Bronchial epithelial cell (primary cell): ENCODE data around the gene TRIB2. TPM values are rescaled to one million over a fixed set of nuclear protein-coding genes. Genes with fewer than 3 reads are reported as not detected.

Experiments
- DNase-seq: peaks from one replicate; pipeline ENCODE4 v3.0.0-alpha.2; 2010; ENCODE audit warnings: low read depth
- FAIRE-seq: peaks from 2 replicates; lab custom pipeline; 2011; peaks lifted over from hg19 to GRCh38; lab: Jason Lieb, UNC
- H3K27me3 ChIP-seq: 2 replicates; pipeline ENCODE4 v1.5.1; 2011; ENCODE audit warnings: low read length; ENCODE audit not compliant: control insufficient read depth, insufficient read depth
- H3K36me3 ChIP-seq: 2 replicates; pipeline ENCODE4 v1.5.1; 2011; ENCODE audit warnings: low read length; ENCODE audit not compliant: control insufficient read depth, insufficient read depth
- H3K4me3 ChIP-seq: 2 replicates; pipeline ENCODE4 v1.5.1; 2011; ENCODE audit warnings: mild to moderate bottlenecking, low read depth, low read length, control low read depth
- CTCF ChIP-seq: IDR thresholded peaks from 2 replicates; pipeline ENCODE4 v1.5.1; 2011; ENCODE audit warnings: mild to moderate bottlenecking, moderate library complexity, low read length, control low read depth, inconsistent platforms; ENCODE audit not compliant: insufficient read depth, severe bottlenecking
- total RNA-seq: library from RNA; depleted of rRNA; stranded (reverse); fragments of >200 nt; gene quantifications from 2 replicates; pipeline ENCODE4 v1.2.1, GENCODE V29; 2014

The TRIB2 gene
- total RNA-seq, 1 donor from 2014 or later = 7.6 TPM

GRCh38 chr2:12778811-12779579 is 62.3 kb downstream of the TRIB2 start:
- Histone ChIP-seq H3K27me3 (no peaks in the 10 kb centered on the region), H3K4me3 (no peak overlapping the region), H3K36me3 (no peaks in the 10 kb centered on the region)
- DNase-seq (no peak), FAIRE-seq (no peak)
- TF ChIP-seq CTCF = no peak

- Histone ChIP-seq H3K36me3 (no peaks in the 10 kb centered on the region), H3K4me3 (no peak overlapping the region), H3K27me3 (no peaks in the 10 kb centered on the region)
- DNase-seq (no peak), FAIRE-seq (no peak)
- no peak for TF ChIP-seq CTCF
These were observed 64.6 kb downstream of the TRIB2 start for GRCh38 chr2:12781329-12781728.

GRCh38 chr2:12787891-12788801 is 71.4 kb downstream of the TRIB2 start:
- Histone ChIP-seq H3K4me3 (no peak overlapping the region), H3K36me3 (no peaks in the 10 kb centered on the region), H3K27me3 (no peaks in the 10 kb centered on the region)
- DNase-seq = peak; percentile 37
- FAIRE-seq = no peak
- no peak for TF ChIP-seq CTCF

- H3K27me3 ChIP-seq = no peaks in the 10 kb centered on the region
- no peak overlapping the region for H3K4me3 ChIP-seq
- TF ChIP-seq CTCF = no peak
- no peaks in the 10 kb centered on the region for H3K36me3 ChIP-seq
- no peak for FAIRE-seq
- no peak for DNase-seq
These were observed 75.2 kb downstream of the TRIB2 start for GRCh38 chr2:12791906-12792305.
